Measurements from ENCODE around the gene BRCC3.

The BRCC3 gene

DNA sequence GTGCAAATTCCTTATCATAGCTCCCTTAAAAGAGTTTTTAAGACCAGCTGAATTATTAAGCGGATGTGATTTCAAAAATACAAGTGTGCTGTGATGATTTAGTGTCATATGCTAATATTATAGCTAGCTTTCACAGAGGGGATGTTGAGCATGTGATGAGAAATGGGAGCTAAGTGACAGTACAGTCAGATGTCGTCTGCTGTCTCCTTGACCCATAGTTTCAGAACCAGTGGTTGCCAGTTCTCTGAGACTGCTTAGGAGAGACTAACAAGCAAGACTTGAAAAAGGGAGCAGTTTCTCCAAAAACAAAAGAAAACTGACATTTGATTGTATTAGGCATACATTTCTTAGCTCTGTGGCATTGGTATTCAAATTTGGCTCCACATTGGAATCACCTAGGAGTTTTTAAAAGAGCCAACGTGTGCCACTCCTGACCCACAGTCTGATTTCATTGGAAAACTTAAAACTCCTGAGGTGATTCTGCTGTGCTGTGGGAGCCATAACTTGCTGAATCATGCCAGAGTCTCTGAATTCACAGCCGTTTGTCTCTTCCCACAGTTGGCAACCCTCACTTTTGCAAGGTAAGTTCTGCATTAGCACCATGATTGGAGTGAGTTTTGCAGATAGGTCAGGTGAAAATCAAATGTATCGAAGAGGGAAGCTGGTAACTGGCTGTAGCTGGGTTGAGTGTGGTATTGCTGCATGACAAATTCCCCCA lies 24.3 kb upstream of the BRCC3 start:
- no peak for ATAC-seq
- TF ChIP-seq, protein P1, sequence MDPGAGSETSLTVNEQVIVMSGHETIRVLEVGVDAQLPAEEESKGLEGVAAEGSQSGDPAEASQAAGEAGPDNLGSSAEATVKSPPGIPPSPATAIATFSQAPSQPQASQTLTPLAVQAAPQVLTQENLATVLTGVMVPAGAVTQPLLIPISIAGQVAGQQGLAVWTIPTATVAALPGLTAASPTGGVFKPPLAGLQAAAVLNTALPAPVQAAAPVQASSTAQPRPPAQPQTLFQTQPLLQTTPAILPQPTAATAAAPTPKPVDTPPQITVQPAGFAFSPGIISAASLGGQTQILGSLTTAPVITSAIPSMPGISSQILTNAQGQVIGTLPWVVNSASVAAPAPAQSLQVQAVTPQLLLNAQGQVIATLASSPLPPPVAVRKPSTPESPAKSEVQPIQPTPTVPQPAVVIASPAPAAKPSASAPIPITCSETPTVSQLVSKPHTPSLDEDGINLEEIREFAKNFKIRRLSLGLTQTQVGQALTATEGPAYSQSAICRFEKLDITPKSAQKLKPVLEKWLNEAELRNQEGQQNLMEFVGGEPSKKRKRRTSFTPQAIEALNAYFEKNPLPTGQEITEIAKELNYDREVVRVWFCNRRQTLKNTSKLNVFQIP (CRISPR knock-in tag; IDR thresholded peaks at IDR 0.05; ENCODE audit: borderline replicate concordance, low read depth), result no peak
- TF ChIP-seq ZNF565 (CRISPR knock-in tag; conservative IDR thresholded peaks at IDR 0.05; ENCODE audit: low read depth) (no peak), BACH2 (CRISPR knock-in tag; IDR thresholded peaks at IDR 0.05; ENCODE audit: borderline replicate concordance) (no peak), PPARA (CRISPR knock-in tag; IDR thresholded peaks at IDR 0.05; ENCODE audit: borderline replicate concordance) (no peak)

DNA sequence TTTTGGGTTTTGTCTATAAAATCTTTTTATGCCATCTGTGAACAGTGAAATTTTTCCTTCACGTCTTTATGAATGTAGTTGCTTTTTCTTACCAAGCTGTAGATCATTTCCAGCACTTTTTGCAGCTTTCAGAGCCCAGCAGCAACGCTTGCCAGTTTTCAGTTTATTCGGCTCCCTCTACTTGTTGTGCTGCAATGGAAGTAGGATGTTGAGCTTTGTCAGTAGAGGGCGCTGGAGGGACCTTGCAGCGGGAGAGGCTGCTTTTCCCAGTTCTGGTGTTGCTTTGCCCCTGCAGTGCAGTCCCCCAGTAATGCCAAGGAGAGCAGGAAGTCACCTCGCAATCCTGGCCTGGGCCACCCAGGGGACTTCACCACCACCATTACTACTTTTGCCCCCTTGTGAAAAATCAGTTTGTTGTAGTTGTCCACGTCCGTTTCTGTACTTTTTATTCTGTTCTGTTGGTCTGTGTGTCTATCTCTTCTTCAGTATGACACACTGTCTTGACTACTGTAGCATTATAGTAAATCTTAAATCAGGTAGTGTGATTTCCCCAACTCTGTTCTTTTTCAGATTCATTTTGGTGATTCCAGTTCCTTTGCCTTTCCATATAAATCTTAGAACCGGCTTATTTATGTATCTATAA lies 22.2 kb upstream of the BRCC3 start:
- ATAC-seq, result peak; percentile 93

DNA sequence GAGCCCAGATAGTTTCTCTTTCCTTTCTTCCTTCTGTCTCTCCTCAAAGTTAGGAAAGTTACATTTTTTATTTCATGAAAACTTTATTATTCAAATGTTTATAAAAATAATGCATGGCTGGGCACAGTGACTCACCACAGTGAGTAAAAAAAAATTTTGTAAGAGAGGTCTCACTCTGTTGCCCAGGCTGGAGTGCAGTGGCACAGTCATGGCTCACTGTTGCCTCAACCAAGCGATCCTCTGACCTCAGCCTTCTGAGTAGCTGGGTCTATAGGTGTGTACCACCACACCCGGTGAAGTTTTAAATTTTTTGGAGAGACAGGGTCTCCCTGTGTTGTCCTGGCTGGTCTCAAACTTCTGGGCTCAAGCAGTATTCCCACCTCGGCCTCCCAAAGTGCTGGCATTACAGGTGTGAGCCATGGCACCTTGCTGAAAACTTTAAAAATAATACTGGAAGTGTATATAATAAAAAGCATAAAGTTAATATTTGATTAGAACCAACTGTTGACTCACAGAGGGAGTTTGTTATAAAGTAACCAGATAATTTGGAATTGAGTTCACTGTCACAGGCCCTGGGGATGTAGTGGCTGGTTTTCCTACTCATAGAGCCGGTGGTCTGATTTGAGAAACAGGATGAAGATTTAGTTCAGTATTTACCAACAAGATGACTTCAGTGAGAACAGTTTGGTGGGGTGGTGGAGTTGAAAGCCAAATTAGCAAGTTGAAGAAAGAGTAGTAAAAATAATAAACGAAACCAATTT lies 18.4 kb upstream of the BRCC3 start:
- no peak for ATAC-seq
- TF ChIP-seq ZNF70 (CRISPR knock-in tag; IDR thresholded peaks at IDR 0.05), result no peak
- TF ChIP-seq OSR1 (CRISPR knock-in tag; IDR thresholded peaks at IDR 0.05), result no peak
- TF ChIP-seq ESRRG (CRISPR knock-in tag; IDR thresholded peaks at IDR 0.05), result no peak
- TF ChIP-seq ZC3H10 (CRISPR knock-in tag; IDR thresholded peaks at IDR 0.05), result no peak
- TF ChIP-seq ZFP30 (CRISPR knock-in tag; IDR thresholded peaks at IDR 0.05), result no peak
- TF ChIP-seq, protein P2, sequence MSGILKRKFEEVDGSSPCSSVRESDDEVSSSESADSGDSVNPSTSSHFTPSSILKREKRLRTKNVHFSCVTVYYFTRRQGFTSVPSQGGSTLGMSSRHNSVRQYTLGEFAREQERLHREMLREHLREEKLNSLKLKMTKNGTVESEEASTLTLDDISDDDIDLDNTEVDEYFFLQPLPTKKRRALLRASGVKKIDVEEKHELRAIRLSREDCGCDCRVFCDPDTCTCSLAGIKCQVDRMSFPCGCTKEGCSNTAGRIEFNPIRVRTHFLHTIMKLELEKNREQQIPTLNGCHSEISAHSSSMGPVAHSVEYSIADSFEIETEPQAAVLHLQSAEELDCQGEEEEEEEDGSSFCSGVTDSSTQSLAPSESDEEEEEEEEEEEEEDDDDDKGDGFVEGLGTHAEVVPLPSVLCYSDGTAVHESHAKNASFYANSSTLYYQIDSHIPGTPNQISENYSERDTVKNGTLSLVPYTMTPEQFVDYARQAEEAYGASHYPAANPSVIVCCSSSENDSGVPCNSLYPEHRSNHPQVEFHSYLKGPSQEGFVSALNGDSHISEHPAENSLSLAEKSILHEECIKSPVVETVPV (CRISPR knock-in tag; IDR thresholded peaks at IDR 0.05), result no peak
- TF ChIP-seq TOX (CRISPR knock-in tag; IDR thresholded peaks at IDR 0.05; ENCODE audit: borderline replicate concordance), result no peak

More for the DNA sequence above, 22.2 kb upstream of the BRCC3 start:
- TF ChIP-seq ZNF565 (CRISPR knock-in tag; conservative IDR thresholded peaks at IDR 0.05; ENCODE audit: low read depth) (no peak), OSR1 (CRISPR knock-in tag; IDR thresholded peaks at IDR 0.05) (no peak), BACH2 (CRISPR knock-in tag; IDR thresholded peaks at IDR 0.05; ENCODE audit: borderline replicate concordance) (no peak), TOX (CRISPR knock-in tag; IDR thresholded peaks at IDR 0.05; ENCODE audit: borderline replicate concordance) (no peak), ARNTL (CRISPR knock-in tag; IDR thresholded peaks at IDR 0.05; ENCODE audit: borderline replicate concordance, low read depth) (no peak), ZC3H10 (CRISPR knock-in tag; IDR thresholded peaks at IDR 0.05) (no peak)
- TF ChIP-seq, protein P3, sequence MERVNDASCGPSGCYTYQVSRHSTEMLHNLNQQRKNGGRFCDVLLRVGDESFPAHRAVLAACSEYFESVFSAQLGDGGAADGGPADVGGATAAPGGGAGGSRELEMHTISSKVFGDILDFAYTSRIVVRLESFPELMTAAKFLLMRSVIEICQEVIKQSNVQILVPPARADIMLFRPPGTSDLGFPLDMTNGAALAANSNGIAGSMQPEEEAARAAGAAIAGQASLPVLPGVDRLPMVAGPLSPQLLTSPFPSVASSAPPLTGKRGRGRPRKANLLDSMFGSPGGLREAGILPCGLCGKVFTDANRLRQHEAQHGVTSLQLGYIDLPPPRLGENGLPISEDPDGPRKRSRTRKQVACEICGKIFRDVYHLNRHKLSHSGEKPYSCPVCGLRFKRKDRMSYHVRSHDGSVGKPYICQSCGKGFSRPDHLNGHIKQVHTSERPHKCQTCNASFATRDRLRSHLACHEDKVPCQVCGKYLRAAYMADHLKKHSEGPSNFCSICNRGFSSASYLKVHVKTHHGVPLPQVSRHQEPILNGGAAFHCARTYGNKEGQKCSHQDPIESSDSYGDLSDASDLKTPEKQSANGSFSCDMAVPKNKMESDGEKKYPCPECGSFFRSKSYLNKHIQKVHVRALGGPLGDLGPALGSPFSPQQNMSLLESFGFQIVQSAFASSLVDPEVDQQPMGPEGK (CRISPR knock-in tag; IDR thresholded peaks at IDR 0.05; ENCODE audit: borderline replicate concordance), result no peak

DNA sequence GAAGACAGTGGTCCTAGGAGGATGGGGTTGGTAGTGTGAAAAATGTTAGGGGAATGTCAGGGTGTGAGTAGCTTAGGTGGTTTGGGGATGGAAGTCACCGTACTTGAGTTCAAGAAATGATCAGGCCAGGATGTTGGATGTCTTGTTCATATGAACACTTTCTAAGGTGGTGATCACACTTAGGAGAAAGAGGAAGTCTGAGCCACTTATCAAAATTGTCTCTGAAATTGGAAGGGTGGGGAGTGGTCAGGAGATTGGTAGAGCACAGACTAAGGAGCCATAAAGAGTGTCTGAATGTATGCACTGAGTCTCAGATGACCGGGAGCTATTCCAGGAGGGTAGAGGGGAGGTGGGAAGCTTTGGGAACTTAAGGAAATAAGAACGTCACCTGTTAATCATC lies 17.7 kb upstream of the BRCC3 start:
- ATAC-seq, result no peak
- TF ChIP-seq ZNF70 (CRISPR knock-in tag; IDR thresholded peaks at IDR 0.05) (no peak), ZNF565 (CRISPR knock-in tag; conservative IDR thresholded peaks at IDR 0.05; ENCODE audit: low read depth) (no peak), PPARA (CRISPR knock-in tag; IDR thresholded peaks at IDR 0.05; ENCODE audit: borderline replicate concordance) (no peak), ARNTL (CRISPR knock-in tag; IDR thresholded peaks at IDR 0.05; ENCODE audit: borderline replicate concordance, low read depth) (no peak), RARB (CRISPR knock-in tag; IDR thresholded peaks at IDR 0.05) (no peak), SNAI2 (CRISPR knock-in tag; IDR thresholded peaks at IDR 0.05) (no peak), ZFP30 (CRISPR knock-in tag; IDR thresholded peaks at IDR 0.05) (no peak), ZFP3 (CRISPR knock-in tag; IDR thresholded peaks at IDR 0.05) (no peak), OSR1 (CRISPR knock-in tag; IDR thresholded peaks at IDR 0.05) (no peak), TCF4 (CRISPR knock-in tag; IDR thresholded peaks at IDR 0.05; ENCODE audit: borderline replicate concordance) (no peak)
- TF ChIP-seq, protein P2 (CRISPR knock-in tag; IDR thresholded peaks at IDR 0.05), result no peak
- TF ChIP-seq, protein P4, sequence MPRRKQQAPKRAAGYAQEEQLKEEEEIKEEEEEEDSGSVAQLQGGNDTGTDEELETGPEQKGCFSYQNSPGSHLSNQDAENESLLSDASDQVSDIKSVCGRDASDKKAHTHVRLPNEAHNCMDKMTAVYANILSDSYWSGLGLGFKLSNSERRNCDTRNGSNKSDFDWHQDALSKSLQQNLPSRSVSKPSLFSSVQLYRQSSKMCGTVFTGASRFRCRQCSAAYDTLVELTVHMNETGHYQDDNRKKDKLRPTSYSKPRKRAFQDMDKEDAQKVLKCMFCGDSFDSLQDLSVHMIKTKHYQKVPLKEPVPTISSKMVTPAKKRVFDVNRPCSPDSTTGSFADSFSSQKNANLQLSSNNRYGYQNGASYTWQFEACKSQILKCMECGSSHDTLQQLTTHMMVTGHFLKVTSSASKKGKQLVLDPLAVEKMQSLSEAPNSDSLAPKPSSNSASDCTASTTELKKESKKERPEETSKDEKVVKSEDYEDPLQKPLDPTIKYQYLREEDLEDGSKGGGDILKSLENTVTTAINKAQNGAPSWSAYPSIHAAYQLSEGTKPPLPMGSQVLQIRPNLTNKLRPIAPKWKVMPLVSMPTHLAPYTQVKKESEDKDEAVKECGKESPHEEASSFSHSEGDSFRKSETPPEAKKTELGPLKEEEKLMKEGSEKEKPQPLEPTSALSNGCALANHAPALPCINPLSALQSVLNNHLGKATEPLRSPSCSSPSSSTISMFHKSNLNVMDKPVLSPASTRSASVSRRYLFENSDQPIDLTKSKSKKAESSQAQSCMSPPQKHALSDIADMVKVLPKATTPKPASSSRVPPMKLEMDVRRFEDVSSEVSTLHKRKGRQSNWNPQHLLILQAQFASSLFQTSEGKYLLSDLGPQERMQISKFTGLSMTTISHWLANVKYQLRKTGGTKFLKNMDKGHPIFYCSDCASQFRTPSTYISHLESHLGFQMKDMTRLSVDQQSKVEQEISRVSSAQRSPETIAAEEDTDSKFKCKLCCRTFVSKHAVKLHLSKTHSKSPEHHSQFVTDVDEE (CRISPR knock-in tag; IDR thresholded peaks at IDR 0.05), result no peak
- TF ChIP-seq, protein P1 (CRISPR knock-in tag; IDR thresholded peaks at IDR 0.05; ENCODE audit: borderline replicate concordance, low read depth), result no peak
- TF ChIP-seq, protein P3 (CRISPR knock-in tag; IDR thresholded peaks at IDR 0.05; ENCODE audit: borderline replicate concordance), result no peak
